WTC11 (cell line): Measurements from ENCODE around the gene APRT. TPM values are rescaled to one million over a fixed set of nuclear protein-coding genes. Genes with fewer than 3 reads are reported as not detected.

Experiments used
- ATAC-seq: fragments of 200-7000 bp; cut with Tn5 transposase; 2 replicates; pipeline ENCODE4 v1.10.0; 2021; ENCODE audit warnings: mild to moderate bottlenecking, moderate library complexity
- CTCF ChIA-PET: fragments of 300-600 bp; sonication (Branson Sonifier 250); formaldehyde crosslinking; loops from one replicate; lab custom pipeline; 2021; ENCODE audit warnings: antibody characterized with exemption; lab: Charles Lee
- POLR2A ChIA-PET: fragments of 350-600 bp; sonication (Branson Sonifier 250); formaldehyde crosslinking; loops from one replicate; lab custom pipeline; 2021; ENCODE audit warnings: antibody characterized with exemption; lab: Charles Lee
- DNase-seq: peaks from one replicate; pipeline ENCODE4 v3.0.0; 2021; ENCODE audit warnings: low spot score
- H3K27ac Mint-ChIP-seq: 2 replicates; pipeline ENCODE4 v1.8.0; 2021; ENCODE audit warnings: mixed read lengths
- H3K27me3 Mint-ChIP-seq: 2 replicates; pipeline ENCODE4 v1.8.0; 2021; ENCODE audit warnings: low read depth, mild to moderate bottlenecking, moderate library complexity, mixed read lengths
- H3K36me3 Mint-ChIP-seq: 2 replicates; pipeline ENCODE4 v1.8.0; 2021; ENCODE audit warnings: mixed read lengths
- H3K4me1 Mint-ChIP-seq: 2 replicates; pipeline ENCODE4 v1.8.0; 2022; ENCODE audit warnings: mixed read lengths
- H3K4me3 Mint-ChIP-seq: 2 replicates; pipeline ENCODE4 v1.8.0; 2021; ENCODE audit warnings: mild to moderate bottlenecking, moderate library complexity, mixed read lengths
- H3K9me3 Mint-ChIP-seq: 2 replicates; pipeline ENCODE4 v1.8.0; 2021; ENCODE audit warnings: mixed read lengths
- ATF1 ChIP-seq: sonication (generic); formaldehyde crosslinking; IDR thresholded peaks from 2 replicates; pipeline ENCODE4 v1.8.1; 2023; ENCODE audit warnings: mild to moderate bottlenecking, moderate library complexity, missing genetic modification reagents
- CREB1 ChIP-seq: sonication (generic); formaldehyde crosslinking; IDR thresholded peaks from 2 replicates; pipeline ENCODE4 v1.8.0; 2023; ENCODE audit warnings: mild to moderate bottlenecking, missing genetic modification reagents
- ESRRA ChIP-seq: sonication (generic); formaldehyde crosslinking; IDR thresholded peaks from 2 replicates; pipeline ENCODE4 v1.8.1; 2022; ENCODE audit warnings: mild to moderate bottlenecking, missing genetic modification reagents, borderline replicate concordance
- FOXK1 ChIP-seq: sonication (generic); formaldehyde crosslinking; IDR thresholded peaks from 2 replicates; pipeline ENCODE4 v1.8.0; 2022; ENCODE audit warnings: mild to moderate bottlenecking, moderate library complexity, missing genetic modification reagents
- OVOL2 ChIP-seq: fragments of 250-450 bp; sonication (Bioruptor Pico); IDR thresholded peaks from 2 replicates; pipeline ENCODE4 v1.9.0; 2021; ENCODE audit warnings: mild to moderate bottlenecking, borderline replicate concordance
- RORB ChIP-seq: fragments of 250-450 bp; sonication (Bioruptor Pico); IDR thresholded peaks from 2 replicates; pipeline ENCODE4 v1.9.0; 2021; ENCODE audit warnings: mild to moderate bottlenecking
- ZNF121 ChIP-seq: sonication (generic); formaldehyde crosslinking; IDR thresholded peaks from 2 replicates; pipeline ENCODE4 v1.8.0; 2023; ENCODE audit warnings: missing genetic modification reagents
- ZNF138 ChIP-seq: sonication (generic); formaldehyde crosslinking; conservative IDR thresholded peaks from 2 replicates; pipeline ENCODE4 v1.8.1; 2022; ENCODE audit warnings: mild to moderate bottlenecking, moderate library complexity, missing genetic modification reagents
- ZNF263 ChIP-seq: sonication (generic); formaldehyde crosslinking; IDR thresholded peaks from 2 replicates; pipeline ENCODE4 v1.8.1; 2022; ENCODE audit warnings: low read depth, mild to moderate bottlenecking, moderate library complexity, missing genetic modification reagents
- ZNF396 ChIP-seq: fragments of 250-450 bp; sonication (Bioruptor Pico); IDR thresholded peaks from 2 replicates; pipeline ENCODE4 v1.8.0; 2021; ENCODE audit warnings: mild to moderate bottlenecking, moderate library complexity, borderline replicate concordance
- ZNF416 ChIP-seq: fragments of 250-450 bp; sonication (Bioruptor Pico); IDR thresholded peaks from 2 replicates; pipeline ENCODE4 v1.9.0; 2021; ENCODE audit warnings: mild to moderate bottlenecking, inconsistent platforms
- total RNA-seq: library from RNA; stranded (reverse); gene quantifications from 3 replicates; pipeline ENCODE4 v1.2.3, GENCODE V29; 2021
- TF ChIP-seq, protein P1 (sequence below): sonication (generic); formaldehyde crosslinking; conservative IDR thresholded peaks from 2 replicates; pipeline ENCODE4 v1.8.1; 2023; ENCODE audit warnings: mild to moderate bottlenecking, low read depth, missing genetic modification reagents, moderate library complexity
- TF ChIP-seq, protein P2 (sequence below): sonication (generic); formaldehyde crosslinking; conservative IDR thresholded peaks from 2 replicates; pipeline ENCODE4 v1.8.1; 2022; ENCODE audit warnings: mild to moderate bottlenecking, missing genetic modification reagents
- TF ChIP-seq, protein P3 (sequence below): sonication (generic); formaldehyde crosslinking; IDR thresholded peaks from 2 replicates; pipeline ENCODE4 v1.8.0; 2022; ENCODE audit warnings: missing genetic modification reagents
- TF ChIP-seq, protein P4 (sequence below): sonication (generic); formaldehyde crosslinking; IDR thresholded peaks from 2 replicates; pipeline ENCODE4 v1.8.1; 2022; ENCODE audit warnings: mild to moderate bottlenecking, missing genetic modification reagents, moderate library complexity, borderline replicate concordance
- TF ChIP-seq, protein P5 (sequence below): sonication (generic); formaldehyde crosslinking; IDR thresholded peaks from 2 replicates; pipeline ENCODE4 v1.8.1; 2022; ENCODE audit warnings: mild to moderate bottlenecking, moderate library complexity, missing genetic modification reagents
- TF ChIP-seq, protein P6 (sequence below): fragments of 250-450 bp; sonication (Bioruptor Pico); conservative IDR thresholded peaks from 2 replicates; pipeline ENCODE4 v1.9.0; 2021; ENCODE audit warnings: mild to moderate bottlenecking
- TF ChIP-seq, protein P7 (sequence below): sonication (generic); formaldehyde crosslinking; IDR thresholded peaks from 2 replicates; pipeline ENCODE4 v1.8.0; 2022; ENCODE audit warnings: mild to moderate bottlenecking, missing genetic modification reagents
- TF ChIP-seq, protein P8 (sequence below): fragments of 250-450 bp; sonication (Bioruptor Pico); IDR thresholded peaks from 2 replicates; pipeline ENCODE4 v2.1.2; 2022; ENCODE audit warnings: mild to moderate bottlenecking, moderate library complexity

The APRT gene
- total RNA-seq, 1 experiment from 2014 or later = 288 TPM

DNA sequence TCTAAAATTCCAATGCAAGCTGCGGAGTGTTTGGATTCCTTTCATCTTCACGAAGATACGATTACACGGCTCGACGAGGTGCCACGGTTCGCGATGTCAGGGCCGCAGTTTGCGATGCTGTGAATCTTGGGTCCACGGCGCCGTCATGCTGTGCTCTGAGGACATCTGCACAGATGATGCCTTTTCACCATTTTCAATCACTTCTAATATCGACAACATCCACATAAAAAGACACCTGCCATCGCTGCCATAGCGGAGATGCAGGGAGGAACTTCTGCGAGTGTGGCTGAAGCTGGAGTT lies 6.8 kb upstream of the APRT start (continued):
- TF ChIP-seq, protein P1, sequence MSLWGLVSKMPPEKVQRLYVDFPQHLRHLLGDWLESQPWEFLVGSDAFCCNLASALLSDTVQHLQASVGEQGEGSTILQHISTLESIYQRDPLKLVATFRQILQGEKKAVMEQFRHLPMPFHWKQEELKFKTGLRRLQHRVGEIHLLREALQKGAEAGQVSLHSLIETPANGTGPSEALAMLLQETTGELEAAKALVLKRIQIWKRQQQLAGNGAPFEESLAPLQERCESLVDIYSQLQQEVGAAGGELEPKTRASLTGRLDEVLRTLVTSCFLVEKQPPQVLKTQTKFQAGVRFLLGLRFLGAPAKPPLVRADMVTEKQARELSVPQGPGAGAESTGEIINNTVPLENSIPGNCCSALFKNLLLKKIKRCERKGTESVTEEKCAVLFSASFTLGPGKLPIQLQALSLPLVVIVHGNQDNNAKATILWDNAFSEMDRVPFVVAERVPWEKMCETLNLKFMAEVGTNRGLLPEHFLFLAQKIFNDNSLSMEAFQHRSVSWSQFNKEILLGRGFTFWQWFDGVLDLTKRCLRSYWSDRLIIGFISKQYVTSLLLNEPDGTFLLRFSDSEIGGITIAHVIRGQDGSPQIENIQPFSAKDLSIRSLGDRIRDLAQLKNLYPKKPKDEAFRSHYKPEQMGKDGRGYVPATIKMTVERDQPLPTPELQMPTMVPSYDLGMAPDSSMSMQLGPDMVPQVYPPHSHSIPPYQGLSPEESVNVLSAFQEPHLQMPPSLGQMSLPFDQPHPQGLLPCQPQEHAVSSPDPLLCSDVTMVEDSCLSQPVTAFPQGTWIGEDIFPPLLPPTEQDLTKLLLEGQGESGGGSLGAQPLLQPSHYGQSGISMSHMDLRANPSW = no peak
- TF ChIP-seq ATF1 (CRISPR knock-in tag) (no peak), OVOL2 (CRISPR knock-in tag) (no peak), FOXK1 (CRISPR knock-in tag) (no peak), RORB (no peak), ZNF263 (CRISPR knock-in tag) (no peak)
- TF ChIP-seq, protein P2, sequence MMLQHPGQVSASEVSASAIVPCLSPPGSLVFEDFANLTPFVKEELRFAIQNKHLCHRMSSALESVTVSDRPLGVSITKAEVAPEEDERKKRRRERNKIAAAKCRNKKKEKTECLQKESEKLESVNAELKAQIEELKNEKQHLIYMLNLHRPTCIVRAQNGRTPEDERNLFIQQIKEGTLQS (CRISPR knock-in tag) = no peak
- TF ChIP-seq, all 79 proteins: peak for 0

DNA sequence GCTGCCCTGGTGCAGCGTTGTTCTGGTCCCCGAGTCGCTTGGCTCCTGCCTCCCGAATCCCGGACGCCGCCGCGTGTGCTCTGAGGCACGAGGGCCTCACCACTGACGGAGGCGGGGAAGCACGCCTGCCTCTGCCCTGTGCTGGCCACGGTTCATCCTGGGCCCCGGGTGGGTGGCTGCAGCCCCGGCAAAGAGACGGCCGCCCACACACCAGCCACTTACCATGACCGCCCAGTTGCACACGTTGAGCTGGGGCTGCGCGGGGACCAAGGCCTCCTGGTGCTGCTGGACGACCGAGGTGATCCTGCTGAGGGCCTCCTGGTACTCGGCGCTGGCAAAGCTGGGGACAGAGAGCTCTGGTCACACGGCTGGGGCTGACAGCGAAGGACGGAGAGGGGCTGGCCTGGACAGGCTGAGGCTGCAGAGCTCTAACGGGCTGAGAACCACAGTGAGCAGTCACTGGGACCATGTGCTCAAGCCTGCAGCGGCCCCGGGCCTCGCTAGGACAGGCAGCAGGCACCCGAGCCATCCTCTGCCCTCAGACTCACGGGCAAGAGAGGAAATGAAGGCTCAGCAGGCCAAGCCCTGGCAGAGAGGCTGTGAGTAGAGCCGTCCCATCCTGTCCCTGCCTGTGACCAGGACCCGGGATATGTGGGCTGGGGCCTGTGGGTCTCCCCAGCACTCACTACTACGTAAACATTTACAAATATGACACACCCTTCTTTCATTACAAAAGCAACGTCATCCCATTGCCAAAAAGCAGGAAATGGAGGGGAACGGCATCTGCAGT lies 6.3 kb upstream of the APRT start:
- H3K4me3 Mint-ChIP-seq = no peak overlapping the region
- POLR2A ChIA-PET = no interaction called here
- H3K9me3 Mint-ChIP-seq = no peaks in the 10 kb centered on the region
- peaks cover 4% of the 10 kb centered on the region for H3K4me1 Mint-ChIP-seq
- no peak for ATAC-seq
- H3K27me3 Mint-ChIP-seq = no peaks in the 10 kb centered on the region
- no peak overlapping the region; the same call in 1 of the 2 replicates for H3K27ac Mint-ChIP-seq
- DNase-seq = no peak
- CTCF ChIA-PET = interaction anchor here (0.6 to 5.5 kb wide), 4 partner anchors 63 to 349 kb away, joined by 3 to 32 read pairs (median 4); no protein-coding TSS in a partner anchor
- H3K36me3 Mint-ChIP-seq = no peaks in the 10 kb centered on the region
- no peak for TF ChIP-seq ESRRA (CRISPR knock-in tag)
- TF ChIP-seq, protein P3, sequence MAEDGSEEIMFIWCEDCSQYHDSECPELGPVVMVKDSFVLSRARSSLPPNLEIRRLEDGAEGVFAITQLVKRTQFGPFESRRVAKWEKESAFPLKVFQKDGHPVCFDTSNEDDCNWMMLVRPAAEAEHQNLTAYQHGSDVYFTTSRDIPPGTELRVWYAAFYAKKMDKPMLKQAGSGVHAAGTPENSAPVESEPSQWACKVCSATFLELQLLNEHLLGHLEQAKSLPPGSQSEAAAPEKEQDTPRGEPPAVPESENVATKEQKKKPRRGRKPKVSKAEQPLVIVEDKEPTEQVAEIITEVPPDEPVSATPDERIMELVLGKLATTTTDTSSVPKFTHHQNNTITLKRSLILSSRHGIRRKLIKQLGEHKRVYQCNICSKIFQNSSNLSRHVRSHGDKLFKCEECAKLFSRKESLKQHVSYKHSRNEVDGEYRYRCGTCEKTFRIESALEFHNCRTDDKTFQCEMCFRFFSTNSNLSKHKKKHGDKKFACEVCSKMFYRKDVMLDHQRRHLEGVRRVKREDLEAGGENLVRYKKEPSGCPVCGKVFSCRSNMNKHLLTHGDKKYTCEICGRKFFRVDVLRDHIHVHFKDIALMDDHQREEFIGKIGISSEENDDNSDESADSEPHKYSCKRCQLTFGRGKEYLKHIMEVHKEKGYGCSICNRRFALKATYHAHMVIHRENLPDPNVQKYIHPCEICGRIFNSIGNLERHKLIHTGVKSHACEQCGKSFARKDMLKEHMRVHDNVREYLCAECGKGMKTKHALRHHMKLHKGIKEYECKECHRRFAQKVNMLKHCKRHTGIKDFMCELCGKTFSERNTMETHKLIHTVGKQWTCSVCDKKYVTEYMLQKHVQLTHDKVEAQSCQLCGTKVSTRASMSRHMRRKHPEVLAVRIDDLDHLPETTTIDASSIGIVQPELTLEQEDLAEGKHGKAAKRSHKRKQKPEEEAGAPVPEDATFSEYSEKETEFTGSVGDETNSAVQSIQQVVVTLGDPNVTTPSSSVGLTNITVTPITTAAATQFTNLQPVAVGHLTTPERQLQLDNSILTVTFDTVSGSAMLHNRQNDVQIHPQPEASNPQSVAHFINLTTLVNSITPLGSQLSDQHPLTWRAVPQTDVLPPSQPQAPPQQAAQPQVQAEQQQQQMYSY (CRISPR knock-in tag) = no peak
- TF ChIP-seq, protein P4, sequence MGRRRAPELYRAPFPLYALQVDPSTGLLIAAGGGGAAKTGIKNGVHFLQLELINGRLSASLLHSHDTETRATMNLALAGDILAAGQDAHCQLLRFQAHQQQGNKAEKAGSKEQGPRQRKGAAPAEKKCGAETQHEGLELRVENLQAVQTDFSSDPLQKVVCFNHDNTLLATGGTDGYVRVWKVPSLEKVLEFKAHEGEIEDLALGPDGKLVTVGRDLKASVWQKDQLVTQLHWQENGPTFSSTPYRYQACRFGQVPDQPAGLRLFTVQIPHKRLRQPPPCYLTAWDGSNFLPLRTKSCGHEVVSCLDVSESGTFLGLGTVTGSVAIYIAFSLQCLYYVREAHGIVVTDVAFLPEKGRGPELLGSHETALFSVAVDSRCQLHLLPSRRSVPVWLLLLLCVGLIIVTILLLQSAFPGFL = no peak
- TF ChIP-seq, protein P5, sequence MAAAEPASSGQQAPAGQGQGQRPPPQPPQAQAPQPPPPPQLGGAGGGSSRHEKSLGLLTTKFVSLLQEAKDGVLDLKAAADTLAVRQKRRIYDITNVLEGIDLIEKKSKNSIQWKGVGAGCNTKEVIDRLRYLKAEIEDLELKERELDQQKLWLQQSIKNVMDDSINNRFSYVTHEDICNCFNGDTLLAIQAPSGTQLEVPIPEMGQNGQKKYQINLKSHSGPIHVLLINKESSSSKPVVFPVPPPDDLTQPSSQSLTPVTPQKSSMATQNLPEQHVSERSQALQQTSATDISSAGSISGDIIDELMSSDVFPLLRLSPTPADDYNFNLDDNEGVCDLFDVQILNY (CRISPR knock-in tag) = no peak
- TF ChIP-seq, protein P6, sequence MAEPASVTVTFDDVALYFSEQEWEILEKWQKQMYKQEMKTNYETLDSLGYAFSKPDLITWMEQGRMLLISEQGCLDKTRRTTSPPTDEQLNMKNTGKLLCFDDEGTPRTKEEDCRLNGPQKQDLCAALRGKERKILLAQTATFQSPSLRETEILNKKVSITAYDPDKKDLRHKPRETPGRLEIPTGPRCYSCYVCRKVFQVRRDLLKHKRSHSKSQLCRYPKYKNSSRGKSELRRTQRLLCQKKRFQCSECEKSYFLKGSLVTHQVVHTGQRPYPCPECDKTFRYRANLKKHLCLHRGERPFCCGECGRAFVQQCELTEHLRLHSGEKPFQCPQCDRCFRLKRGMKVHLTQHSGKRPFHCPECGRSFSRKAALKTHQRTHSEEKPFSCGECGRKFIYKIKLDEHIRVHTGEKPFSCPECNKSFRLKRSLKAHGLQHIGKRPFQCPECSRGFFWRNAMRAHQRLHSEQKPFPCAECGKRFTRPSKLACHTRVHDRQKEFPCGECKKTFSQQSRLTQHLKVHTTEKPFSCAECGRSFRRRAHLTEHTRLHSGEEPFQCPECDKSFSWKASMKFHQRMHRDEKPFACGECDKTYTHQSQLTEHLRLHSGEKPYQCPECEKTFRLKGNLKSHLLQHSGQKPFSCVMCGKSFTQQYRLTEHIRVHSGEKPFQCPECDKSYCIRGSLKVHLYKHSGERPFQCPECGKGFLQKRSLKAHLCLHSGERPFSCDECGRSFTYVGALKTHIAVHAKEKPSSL (CRISPR knock-in tag) = no peak
- TF ChIP-seq ZNF138 = no peak
- TF ChIP-seq ZNF121 (CRISPR knock-in tag) = no peak
- TF ChIP-seq ZNF396 (CRISPR knock-in tag) = no peak
- TF ChIP-seq, protein P1 = no peak
- TF ChIP-seq, protein P7, sequence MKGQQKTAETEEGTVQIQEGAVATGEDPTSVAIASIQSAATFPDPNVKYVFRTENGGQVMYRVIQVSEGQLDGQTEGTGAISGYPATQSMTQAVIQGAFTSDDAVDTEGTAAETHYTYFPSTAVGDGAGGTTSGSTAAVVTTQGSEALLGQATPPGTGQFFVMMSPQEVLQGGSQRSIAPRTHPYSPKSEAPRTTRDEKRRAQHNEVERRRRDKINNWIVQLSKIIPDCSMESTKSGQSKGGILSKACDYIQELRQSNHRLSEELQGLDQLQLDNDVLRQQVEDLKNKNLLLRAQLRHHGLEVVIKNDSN = no peak
- no peak for TF ChIP-seq CREB1
- TF ChIP-seq, protein P8, sequence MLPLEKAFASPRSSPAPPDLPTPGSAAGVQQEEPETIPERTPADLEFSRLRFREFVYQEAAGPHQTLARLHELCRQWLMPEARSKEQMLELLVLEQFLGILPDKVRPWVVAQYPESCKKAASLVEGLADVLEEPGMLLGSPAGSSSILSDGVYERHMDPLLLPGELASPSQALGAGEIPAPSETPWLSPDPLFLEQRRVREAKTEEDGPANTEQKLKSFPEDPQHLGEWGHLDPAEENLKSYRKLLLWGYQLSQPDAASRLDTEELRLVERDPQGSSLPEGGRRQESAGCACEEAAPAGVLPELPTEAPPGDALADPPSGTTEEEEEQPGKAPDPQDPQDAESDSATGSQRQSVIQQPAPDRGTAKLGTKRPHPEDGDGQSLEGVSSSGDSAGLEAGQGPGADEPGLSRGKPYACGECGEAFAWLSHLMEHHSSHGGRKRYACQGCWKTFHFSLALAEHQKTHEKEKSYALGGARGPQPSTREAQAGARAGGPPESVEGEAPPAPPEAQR = no peak
- no peak for TF ChIP-seq ZNF416 (CRISPR knock-in tag)
